Osteocyte (in vitro differentiated cells): Measurements from ENCODE around the gene GRIA4. TPM values are rescaled to one million over a fixed set of nuclear protein-coding genes. Genes with fewer than 3 reads are reported as not detected.

ENCODE experiments used
- DNase-seq: peaks from one replicate; pipeline ENCODE4 v3.0.0; 2021; ENCODE audit warnings: mixed read lengths; ENCODE audit not compliant: unreplicated experiment; ENCODE audit errors: extremely low spot score
- H3K27ac Mint-ChIP-seq: one replicate; pipeline ENCODE4 v1.8.0; 2021; ENCODE audit warnings: mild to moderate bottlenecking, mixed read lengths; ENCODE audit not compliant: unreplicated experiment
- H3K27me3 Mint-ChIP-seq: one replicate; pipeline ENCODE4 v1.8.0; 2021; ENCODE audit warnings: mixed read lengths; ENCODE audit not compliant: unreplicated experiment
- H3K36me3 Mint-ChIP-seq: one replicate; pipeline ENCODE4 v1.8.0; 2021; ENCODE audit warnings: mixed read lengths; ENCODE audit not compliant: unreplicated experiment
- H3K4me1 Mint-ChIP-seq: one replicate; pipeline ENCODE4 v1.8.0; 2021; ENCODE audit warnings: mixed read lengths; ENCODE audit not compliant: unreplicated experiment
- H3K4me3 Mint-ChIP-seq: one replicate; pipeline ENCODE4 v1.8.0; 2021; ENCODE audit warnings: mild to moderate bottlenecking, moderate library complexity, mixed read lengths; ENCODE audit not compliant: unreplicated experiment
- H3K9me3 Mint-ChIP-seq: one replicate; pipeline ENCODE4 v1.8.0; 2021; ENCODE audit warnings: mixed read lengths; ENCODE audit not compliant: unreplicated experiment
- total RNA-seq: library from RNA; stranded (reverse); gene quantifications from 2 replicates; pipeline ENCODE4 v1.2.1, GENCODE V29; 2021
- TF ChIP-seq, protein P1 (sequence below): fragments of 200-600 bp; sonication (generic); IDR thresholded peaks from 2 replicates; pipeline ENCODE4 v1.5.0; 2021; ENCODE audit warnings: antibody characterized with exemption, mild to moderate bottlenecking, moderate library complexity

GRIA4 gene
- total RNA-seq, 1 donor from 2014 or later = not detected

- no peak overlapping the region for H3K4me3 Mint-ChIP-seq
- H3K27me3 Mint-ChIP-seq = peaks cover 6% of the 10 kb centered on the region
- H3K27ac Mint-ChIP-seq = no peak overlapping the region
Measured at GRCh38 chr11:105720096-105720495, 110.2 kb downstream of the GRIA4 start.

DNA sequence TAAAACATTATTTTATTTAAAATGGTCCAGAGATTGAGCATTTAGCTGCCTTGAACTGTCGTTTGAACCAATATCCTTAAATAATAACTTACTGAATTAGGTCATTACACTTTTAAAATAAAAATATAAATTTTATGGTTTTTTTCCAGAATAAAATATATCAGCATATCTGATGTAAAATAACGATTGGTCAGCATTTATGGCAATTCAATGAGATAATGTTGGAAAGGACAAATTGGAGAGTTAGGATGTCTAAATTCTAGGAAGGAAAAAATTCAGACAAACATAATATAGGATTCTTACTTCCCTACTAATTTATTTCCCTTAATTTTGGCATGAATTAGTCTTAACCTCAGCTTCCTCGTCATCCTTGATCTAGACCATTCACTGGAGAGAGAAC lies 113.4 kb downstream of the GRIA4 start:
- no peak overlapping the region for H3K4me3 Mint-ChIP-seq

More at GRCh38 chr11:105720096-105720495, 110.2 kb downstream of the GRIA4 start:
- Mint-ChIP-seq H3K4me1 (peaks cover 14% of the 10 kb centered on the region), H3K9me3 (no peaks in the 10 kb centered on the region), H3K36me3 (no peaks in the 10 kb centered on the region)
- TF ChIP-seq, protein P1, sequence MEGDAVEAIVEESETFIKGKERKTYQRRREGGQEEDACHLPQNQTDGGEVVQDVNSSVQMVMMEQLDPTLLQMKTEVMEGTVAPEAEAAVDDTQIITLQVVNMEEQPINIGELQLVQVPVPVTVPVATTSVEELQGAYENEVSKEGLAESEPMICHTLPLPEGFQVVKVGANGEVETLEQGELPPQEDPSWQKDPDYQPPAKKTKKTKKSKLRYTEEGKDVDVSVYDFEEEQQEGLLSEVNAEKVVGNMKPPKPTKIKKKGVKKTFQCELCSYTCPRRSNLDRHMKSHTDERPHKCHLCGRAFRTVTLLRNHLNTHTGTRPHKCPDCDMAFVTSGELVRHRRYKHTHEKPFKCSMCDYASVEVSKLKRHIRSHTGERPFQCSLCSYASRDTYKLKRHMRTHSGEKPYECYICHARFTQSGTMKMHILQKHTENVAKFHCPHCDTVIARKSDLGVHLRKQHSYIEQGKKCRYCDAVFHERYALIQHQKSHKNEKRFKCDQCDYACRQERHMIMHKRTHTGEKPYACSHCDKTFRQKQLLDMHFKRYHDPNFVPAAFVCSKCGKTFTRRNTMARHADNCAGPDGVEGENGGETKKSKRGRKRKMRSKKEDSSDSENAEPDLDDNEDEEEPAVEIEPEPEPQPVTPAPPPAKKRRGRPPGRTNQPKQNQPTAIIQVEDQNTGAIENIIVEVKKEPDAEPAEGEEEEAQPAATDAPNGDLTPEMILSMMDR = no peak
- DNase-seq = no peak

DNA sequence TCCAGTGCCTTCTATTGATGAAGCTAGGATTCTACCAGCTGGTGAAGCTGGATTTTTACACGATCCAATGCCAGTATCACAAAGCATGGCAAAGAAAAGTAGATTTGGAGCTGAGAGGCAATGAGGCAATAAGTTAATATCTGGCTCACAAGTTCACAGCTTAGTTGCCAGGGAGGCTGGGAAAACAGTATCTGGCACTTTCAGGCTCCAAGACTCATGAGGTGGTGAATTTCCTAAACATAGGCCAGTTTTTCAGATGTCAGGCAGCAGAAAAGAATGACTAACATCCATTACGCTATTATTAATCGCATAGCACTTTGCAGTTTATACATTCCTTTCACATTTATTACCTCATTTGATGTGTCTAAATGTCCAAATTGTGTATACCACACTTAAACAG lies 122.7 kb downstream of the GRIA4 start:
- no peak for DNase-seq
- H3K4me1 Mint-ChIP-seq = no peaks in the 10 kb centered on the region
- no peaks in the 10 kb centered on the region for H3K27me3 Mint-ChIP-seq
- H3K4me3 Mint-ChIP-seq = no peak overlapping the region
- TF ChIP-seq, protein P1 = no peak
- peaks cover 18% of the 10 kb centered on the region for H3K9me3 Mint-ChIP-seq
- no peaks in the 10 kb centered on the region for H3K36me3 Mint-ChIP-seq
- no peak overlapping the region for H3K27ac Mint-ChIP-seq

More for the DNA sequence above, 113.4 kb downstream of the GRIA4 start:
- Mint-ChIP-seq H3K27me3 (no peaks in the 10 kb centered on the region), H3K4me1 (peaks cover 14% of the 10 kb centered on the region), H3K27ac (no peak overlapping the region), H3K36me3 (no peaks in the 10 kb centered on the region), H3K9me3 (peaks cover 14% of the 10 kb centered on the region)
- DNase-seq = no peak
- TF ChIP-seq, protein P1 = no peak

GRCh38 chr11:105734426-105734825 lies 124.6 kb downstream of the GRIA4 start:
- Mint-ChIP-seq H3K4me3 (no peak overlapping the region), H3K4me1 (no peaks in the 10 kb centered on the region), H3K36me3 (no peaks in the 10 kb centered on the region), H3K9me3 (peaks cover 5% of the 10 kb centered on the region), H3K27ac (no peak overlapping the region), H3K27me3 (no peaks in the 10 kb centered on the region)
- DNase-seq = no peak
- TF ChIP-seq, protein P1 = no peak

DNA sequence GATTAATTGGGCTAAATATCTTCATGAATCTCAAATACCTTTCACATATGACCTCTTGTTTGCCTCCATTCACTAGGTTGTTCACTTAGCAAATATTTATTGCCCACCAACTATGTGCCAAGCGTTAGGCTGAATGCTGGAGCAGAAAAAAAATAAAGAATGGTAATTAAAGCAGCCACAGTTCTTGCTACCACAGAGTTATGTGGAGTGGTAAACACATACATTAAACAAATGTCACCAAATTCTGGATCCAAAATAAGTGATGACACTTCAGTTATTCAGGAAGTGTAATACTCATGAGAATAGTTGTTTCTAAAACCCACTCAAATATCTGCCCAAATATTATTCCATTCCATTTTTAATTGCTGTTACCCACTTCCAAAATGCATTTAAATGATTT lies 128.4 kb downstream of the GRIA4 start:
- no peak overlapping the region for H3K4me3 Mint-ChIP-seq
- no peak for DNase-seq
- H3K36me3 Mint-ChIP-seq = no peaks in the 10 kb centered on the region
- H3K4me1 Mint-ChIP-seq = no peaks in the 10 kb centered on the region
- TF ChIP-seq, protein P1 = no peak
- no peak overlapping the region for H3K27ac Mint-ChIP-seq
- no peaks in the 10 kb centered on the region for H3K27me3 Mint-ChIP-seq
- H3K9me3 Mint-ChIP-seq = no peaks in the 10 kb centered on the region
